AG09319 (cell line): ENCODE measurements around the gene DENND6B.

Source experiments
- DNase-seq: peaks from one replicate; pipeline ENCODE4 v3.0.0-alpha.2; 2010; ENCODE audit warnings: low read depth; ENCODE audit errors: extremely low read depth
- CTCF ChIP-seq: IDR thresholded peaks from 2 replicates; pipeline ENCODE4 v1.5.1; 2011; ENCODE audit warnings: low read depth, mild to moderate bottlenecking, inconsistent platforms, low read length, moderate library complexity

Gene DENND6B

GRCh38 chr22:50286275-50286674 lies 40.5 kb downstream of the DENND6B start:
- no peak for TF ChIP-seq CTCF
- DNase-seq: no peak

GRCh38 chr22:50285568-50286229 lies 41.1 kb downstream of the DENND6B start:
- TF ChIP-seq CTCF: no peak
- no peak for DNase-seq

GRCh38 chr22:50284479-50284878 lies 42.3 kb downstream of the DENND6B start:
- TF ChIP-seq CTCF: no peak
- DNase-seq: no peak

GRCh38 chr22:50283821-50284220 lies 43.0 kb downstream of the DENND6B start:
- no peak for DNase-seq
- no peak for TF ChIP-seq CTCF

GRCh38 chr22:50282361-50283155 lies 44.3 kb downstream of the DENND6B start:
- TF ChIP-seq CTCF: no peak
- DNase-seq: no peak

- TF ChIP-seq CTCF: no peak
- no peak for DNase-seq
Observed at GRCh38 chr22:50281957-50282356, 44.9 kb downstream of the DENND6B start.

- TF ChIP-seq CTCF: no peak
- DNase-seq: no peak
Observed at GRCh38 chr22:50281384-50281760, 45.4 kb downstream of the DENND6B start.
